Loucy (cell line): ENCODE results near the gene TENT5A.

Source experiments
- CTCF ChIP-seq: fragments of 200-600 bp; sonication (generic); conservative IDR thresholded peaks from 2 replicates; pipeline ENCODE4 v1.5.1; 2014; ENCODE audit warnings: mild to moderate bottlenecking, antibody characterized with exemption, low read length
- EZH2phosphoT487 ChIP-seq: fragments of 200-600 bp; IDR thresholded peaks from 2 replicates; pipeline ENCODE4 v1.6.1; 2018; ENCODE audit warnings: antibody characterized with exemption, mild to moderate bottlenecking, moderate library complexity, borderline replicate concordance

GRCh38 chr6:81781624-81782023, 29.1 kb upstream of the TENT5A start:
- TF ChIP-seq CTCF (no peak), EZH2phosphoT487 (no peak)
